ENCODE measurements around the gene RFX1.
"Not testable (repeated sequence)": the region's sequence is repeated elsewhere in the genome, so short reads cannot be mapped to it uniquely, and the experiment has no call there.

The RFX1 gene

DNA sequence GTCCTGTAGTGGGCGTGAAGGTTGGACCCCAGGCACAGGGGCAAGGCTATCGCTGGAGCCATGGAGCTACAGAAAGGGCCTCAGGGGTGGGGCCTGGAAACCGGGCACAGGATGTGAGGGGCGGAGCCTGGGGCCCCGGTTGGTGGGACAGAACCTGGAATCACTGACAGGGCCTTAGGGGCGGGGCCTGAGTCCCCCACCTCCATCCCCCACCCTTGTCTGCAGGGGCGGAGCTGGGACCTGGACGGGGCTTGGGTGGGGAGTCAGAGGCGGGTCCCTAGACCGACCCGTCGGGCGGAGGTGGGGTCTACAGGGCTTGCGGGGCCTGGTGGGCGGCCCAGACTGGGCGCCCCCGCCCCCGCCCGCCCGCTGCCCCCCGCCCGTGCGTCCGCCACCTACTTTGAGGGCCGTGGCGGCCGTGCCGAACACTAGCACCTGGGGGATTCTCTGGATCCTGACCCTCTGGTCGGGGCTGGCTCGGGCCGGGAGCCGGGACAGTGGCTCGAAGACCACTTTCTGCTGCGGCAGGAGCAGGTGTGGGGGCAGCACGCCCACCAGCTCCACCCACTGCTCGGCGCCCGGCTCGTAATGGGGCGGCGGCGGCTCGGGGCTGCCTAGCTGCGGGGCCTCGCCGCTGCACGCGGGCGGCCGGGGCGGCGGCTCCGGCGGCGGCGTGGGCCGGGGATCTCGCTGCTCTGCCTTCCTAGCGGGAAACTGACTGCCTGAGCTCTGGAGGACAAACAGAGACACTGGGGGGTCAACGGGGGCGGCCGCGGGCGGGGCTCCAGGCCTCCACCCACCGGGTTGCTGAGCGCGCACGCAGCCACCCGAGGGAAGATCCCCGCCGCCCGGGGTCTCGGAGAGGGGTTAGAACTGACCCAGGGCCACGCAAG, 27.5 kb downstream of the RFX1 start:
- DNase-seq = no peak

DNA sequence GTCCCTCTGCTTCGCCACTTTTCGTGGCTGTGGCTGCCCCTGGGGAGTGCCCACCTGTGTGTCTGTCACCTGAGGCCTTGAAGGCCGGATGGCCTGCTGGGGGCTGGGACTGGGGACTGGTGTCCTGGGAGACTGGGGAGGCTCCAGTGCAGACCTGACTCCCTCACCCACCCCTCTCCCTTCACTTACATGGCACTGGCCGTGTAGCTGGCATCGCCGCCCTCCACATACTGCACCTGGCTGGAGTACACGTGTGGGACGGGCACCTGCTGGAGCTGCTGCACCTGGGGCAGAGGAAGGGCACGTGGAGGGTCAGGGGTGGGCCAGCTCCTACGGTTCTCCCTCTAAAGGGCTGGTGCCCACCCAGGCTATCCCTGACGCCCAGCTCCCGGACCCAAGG, 28.3 kb downstream of the RFX1 start:
- no peak for DNase-seq

DNA sequence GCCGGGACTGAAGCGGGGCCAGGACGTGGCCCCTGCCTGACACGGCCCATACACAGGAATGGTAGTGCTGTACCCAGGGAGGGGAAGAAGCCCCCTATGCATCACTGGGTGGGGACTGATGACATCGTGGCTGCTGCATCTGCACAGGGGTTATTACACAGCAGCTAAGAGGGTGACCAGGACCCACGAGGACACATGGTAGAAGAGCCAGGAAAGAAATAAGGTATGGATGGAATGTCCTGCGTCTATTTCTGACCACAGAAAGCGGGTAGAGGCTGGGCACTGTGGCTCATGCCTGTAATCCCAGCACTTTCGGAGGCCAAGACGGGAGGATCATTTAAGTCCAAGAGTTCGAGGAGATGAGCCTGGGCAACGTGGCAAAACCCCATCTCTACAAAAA, 29.7 kb downstream of the RFX1 start:
- no peak for DNase-seq

DNA sequence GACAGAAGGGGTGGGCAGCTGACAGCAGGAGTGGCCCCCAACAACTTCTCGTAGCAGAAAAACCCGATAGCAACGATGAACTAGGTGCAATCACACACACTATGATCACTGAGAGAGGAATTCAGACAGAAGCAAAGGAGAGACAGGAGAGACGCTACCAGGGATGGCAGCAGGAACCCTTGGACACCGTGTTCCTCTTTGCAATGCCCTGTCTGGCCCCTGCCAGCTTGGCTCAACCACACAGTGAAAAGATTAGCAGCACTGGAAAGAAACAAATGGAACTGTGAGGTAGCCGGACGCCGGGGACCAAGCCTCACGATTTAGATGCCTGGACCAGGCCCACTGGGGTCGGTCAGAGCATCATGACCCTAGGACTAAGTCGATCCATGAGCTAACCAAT, 30.2 kb downstream of the RFX1 start:
- DNase-seq = no peak

DNA sequence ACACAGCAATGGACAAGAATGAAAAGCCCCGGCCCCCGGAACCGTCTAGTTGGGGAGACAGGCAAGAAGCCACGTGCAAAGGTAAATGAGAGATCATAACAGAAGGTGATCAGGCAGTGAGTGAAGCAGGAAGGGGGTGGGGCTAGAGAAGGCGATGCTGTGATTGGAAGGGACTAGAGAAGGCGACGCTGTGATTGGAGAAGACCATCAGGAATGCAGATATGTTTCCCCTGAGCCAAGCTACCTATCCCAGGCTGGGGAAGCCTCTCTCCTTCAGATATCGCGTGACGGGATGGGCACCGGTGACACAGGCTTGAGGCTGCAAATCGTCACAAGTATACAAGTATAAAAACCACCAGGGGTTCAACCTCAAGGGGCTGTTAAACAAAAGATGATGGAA, 32.0 kb downstream of the RFX1 start:
- DNase-seq = peak; percentile 31

DNA sequence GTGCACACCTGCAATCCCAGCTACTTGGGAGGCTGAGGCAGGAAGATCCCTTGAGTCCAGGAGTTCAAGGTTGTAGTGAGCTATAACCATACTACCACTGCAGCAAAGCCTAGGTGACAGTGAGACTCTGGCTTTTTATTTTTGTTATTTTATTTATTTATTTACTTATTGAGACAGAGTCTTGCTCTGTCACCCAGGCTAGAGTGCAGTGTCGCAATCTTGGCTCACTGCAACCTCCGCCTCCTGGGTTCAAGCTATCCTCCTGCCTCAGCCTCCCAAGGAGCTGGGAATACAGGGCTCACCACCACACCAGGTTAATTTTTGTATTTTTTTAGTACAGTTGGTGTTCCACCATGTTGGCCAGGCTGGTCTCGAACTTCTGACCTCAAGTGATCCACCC, 32.6 kb downstream of the RFX1 start:
- DNase-seq = not testable (repeated sequence)

DNA sequence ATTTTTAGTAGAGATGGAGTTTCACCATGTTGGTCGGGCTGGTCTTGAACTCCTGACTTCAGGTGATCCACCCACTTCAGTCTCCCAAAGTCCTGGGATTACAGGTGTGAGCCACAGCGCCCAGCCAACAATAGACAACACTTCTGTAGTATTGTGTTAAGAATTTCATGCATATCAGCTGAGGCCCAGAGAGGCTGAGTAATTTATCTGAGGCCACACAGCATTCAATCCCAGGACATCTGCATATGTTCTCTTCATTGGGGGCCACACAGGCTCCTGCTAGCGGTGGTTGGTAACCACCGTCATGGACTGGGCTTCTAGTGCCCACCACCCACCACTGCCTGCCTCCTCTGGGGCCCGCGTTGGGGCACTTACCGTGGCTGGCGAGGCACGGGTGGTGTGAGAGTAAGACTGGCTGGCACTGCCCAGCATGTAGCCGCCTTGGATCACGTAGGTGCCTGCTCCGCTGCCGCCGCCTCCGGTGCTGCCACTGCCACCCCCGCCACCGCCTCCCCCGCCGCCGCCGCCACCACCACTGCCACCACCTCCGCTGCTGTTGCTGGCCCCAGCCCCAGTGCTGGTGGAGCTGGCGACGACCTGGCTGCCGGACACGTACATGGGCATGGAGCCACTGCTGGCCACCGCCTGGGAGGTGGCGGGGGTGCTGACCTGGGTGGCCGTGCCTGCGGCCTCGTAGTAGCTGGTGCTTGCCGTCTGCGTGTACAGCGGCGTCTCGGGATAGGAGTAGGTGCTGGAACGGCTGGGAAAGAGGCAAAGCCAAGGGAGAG, 33.6 kb downstream of the RFX1 start:
- no peak for DNase-seq

DNA sequence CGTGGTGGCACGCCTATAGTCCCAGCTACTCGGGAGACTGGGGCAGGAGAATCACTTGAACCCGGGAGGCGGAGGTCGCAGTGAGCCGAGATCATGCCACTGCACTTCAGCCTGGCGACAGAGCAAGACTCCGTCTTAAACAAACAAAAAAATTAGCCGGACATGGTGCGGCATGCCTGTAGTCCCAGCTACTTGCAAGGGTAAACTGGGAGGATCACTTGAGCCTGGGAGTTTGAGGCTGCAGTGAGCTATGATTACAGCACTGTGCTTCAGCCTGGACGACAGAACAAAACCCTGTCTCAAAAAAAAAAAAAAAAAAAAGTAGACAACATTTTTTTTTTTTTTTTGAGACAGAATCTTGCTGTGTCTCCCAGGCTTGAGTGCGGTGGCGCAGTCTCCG, 34.3 kb downstream of the RFX1 start:
- DNase-seq = not testable (repeated sequence)

DNA sequence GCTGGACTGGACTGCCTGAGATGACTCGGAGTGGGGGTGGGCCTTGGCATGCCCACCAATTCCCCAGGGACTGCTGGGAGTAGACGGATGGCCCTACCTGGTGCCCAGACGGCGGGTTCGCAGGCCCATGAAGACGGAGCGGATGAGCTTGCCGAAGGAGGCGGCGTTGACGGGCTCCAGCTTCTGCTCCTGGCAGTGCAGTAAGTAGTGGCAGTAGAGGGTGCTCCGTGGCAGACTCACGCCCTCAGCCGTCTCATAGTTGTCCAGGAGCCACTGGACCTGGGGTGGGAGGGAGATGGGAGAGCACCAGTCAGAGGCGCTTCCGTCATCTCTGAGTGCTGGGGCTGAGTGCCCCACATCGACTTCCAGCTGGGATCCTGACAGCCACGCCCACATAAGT, 36.2 kb downstream of the RFX1 start:
- DNase-seq = no peak

DNA sequence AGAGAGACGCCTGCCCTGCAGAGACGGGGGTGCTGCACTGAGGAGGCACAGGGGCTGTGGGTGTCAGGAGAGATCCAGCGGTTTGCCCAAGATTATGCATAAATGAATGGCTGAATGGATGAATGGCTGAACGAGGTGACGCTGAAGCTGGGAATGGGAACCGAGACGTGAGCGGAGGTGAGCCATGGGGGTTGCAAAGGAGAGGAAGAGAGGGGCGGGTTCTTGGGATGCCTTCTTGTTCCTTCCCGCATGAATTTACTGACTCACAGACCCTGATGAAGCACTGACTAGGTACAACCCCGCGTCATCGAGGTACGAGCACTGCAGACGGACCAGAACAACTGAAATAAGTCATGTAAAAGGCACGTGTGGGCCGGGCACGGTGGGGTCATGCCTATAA, 37.1 kb downstream of the RFX1 start:
- no peak for DNase-seq

DNA sequence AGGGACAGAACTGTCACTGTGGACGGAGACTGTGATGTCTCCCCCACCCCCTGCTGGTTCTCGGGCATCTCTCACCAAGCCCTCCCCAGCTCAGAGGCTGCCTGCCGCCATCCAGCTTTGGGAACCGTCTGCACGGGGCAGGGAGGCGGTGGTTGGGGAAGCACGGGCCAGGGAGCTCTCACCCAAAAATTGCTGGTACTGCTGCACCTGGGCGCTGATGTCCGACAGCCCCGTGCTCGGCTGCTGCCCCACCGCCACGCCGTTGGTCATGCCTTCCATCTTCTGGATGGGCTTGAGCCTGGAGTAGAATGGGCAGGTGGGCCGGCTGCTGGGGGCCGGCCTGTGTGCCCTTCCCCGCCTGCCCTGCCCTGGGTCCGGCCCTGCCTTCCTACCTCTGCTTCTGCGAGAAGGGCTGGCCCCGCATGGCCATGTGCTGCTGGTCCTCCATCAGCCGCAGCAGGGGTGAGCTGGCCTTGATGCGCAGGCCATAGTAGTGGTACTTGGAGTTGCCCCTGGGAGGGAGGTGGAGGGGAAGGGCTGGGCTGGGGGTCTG, 37.7 kb downstream of the RFX1 start:
- no peak for DNase-seq

DNA sequence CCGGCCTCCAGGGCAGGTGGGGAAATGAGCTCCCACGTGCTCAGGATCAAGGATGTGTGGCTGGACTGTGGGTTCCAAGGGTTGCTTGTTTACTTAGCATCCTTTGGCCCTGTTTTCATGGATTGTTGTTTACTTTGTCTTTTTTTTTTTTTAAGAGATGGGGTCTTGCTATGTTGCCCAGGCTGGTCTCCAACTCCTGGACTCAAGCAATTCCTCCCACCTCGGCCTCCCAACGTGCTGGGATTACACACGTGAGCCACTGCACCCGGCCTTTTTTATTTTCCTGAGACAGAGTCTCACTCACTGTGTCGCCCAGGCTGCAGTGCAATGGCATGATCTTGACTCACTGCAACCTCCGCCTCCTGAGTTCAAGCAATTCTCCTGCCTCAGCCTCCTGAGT, 38.9 kb downstream of the RFX1 start:
- DNase-seq = not testable (repeated sequence)

DNA sequence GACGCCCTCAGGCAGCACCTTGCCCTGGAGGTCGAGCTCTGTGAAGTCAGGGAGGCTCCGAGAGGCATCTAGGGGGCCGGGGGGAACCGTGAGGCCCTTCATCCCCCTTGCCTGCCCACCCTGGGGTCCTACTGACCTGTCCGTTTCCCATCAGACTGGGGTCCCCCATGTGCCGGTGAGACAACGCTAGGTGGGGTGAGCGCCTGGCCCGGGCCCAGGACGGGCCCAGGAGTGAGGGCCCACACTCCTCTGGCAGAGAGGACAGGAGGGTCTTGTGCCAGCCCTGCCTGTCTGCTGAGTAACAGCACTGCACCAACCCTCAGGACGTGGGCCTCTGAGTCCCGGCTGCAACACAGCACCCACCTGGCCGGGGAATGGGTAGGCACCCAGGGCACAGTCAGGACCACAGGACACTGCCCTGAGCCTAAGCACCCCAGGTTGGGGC, 39.4 kb downstream of the RFX1 start:
- no peak for DNase-seq

DNA sequence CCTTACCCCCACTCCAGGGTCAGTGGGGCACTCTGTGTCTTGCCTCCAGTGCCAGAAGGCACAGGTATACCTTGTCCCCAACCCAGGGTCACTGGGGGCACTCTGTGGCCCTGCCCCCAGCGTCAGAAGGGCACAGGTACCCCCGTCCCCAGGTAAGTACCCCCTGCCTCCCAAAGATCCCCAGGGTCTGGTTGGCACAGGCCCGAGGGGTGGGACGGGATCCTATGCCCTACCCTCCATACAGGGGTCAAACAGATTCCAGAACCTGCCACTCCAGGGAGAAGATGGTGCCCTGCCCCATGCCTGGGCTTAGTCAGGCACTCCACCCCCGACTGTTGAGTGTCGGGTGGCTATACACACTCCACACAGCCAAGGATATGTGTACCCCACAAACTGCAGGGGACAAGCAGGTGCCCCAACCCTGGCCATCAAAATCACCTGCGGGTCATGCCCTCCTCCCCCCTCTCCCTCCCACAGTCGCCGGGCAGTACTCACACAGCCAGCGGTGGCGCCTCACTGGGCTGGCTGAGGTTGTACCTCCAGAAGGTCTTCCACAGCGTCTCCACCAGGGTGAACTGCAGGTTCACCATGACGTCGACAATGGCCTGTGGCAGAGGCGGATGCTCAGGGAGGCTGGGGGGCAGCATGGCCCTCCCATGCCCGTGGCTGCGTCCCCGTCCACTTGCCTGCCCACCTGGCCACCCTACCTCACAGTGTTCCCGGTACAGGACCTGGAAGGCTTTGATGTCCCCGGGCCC, 40.0 kb downstream of the RFX1 start:
- no peak for DNase-seq

DNA sequence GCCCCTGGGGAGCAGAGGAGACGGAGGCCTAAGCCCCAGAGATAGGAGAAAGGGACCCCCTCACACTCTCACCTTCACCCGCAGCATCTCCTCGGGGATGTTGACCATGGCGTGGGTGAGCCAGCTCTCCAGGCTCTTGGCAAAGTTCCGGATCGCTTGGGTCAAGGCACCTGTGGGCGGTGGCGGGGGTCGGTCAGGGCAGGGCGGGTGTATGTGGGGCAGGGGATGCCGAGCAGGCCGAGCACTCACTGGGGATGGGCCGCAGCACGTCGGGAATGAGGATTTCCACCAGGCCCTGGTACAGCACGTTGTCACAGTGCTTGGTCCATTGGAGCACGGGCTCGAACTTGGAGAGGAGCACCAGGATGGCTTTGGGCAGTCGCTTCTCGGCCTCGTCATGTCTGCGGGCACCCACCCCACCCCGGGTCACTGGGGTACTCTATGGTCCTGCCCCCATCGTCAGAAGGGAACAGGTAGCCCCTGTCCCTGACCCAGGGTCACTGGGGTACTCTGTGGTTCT, 40.7 kb downstream of the RFX1 start:
- DNase-seq = no peak

DNA sequence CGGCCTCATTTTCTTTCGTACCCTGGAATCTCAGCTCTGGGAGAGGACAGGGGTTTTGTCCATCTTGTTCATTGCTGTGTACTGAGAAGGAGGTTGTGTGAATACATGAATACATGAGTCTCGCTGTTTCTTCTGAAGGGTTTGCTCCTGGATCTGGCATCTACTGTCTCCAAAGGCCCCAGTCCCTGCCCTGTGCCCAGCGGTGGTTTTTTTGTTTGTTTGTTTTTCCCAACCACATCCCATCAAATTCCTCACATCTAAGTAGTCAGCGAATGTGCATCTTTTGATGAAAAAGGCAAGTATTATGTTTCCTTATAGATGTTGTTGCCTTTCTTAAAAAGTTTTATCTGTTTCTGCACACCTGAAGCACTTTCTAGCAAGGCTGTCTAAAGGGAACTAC, 41.3 kb downstream of the RFX1 start:
- DNase-seq = no peak

DNA sequence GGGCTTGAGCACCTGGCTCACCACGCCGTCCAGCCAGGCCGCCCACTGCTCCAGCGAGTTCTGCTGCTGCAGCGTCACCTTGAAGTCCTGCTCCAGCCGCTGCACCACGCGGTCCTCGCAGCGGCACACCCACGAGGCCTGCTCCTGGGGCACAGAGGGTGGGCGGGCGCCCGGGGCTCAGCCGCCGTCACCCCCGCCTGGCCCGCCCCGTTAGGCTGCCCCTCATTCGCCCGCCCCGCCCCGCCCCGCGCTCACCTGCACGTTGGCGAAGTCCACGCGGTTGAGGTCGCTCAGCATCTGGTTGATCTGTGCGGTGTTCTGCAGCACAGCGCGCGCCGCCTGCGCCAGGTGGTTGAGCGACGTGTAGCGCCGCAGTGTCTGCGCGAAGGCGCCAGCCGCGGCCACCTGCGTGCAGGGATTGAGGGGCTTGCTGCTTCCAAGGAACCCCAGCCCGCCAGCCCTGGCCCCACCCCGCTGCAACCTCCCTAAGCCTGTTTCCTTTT, 42.5 kb downstream of the RFX1 start:
- DNase-seq = no peak

DNA sequence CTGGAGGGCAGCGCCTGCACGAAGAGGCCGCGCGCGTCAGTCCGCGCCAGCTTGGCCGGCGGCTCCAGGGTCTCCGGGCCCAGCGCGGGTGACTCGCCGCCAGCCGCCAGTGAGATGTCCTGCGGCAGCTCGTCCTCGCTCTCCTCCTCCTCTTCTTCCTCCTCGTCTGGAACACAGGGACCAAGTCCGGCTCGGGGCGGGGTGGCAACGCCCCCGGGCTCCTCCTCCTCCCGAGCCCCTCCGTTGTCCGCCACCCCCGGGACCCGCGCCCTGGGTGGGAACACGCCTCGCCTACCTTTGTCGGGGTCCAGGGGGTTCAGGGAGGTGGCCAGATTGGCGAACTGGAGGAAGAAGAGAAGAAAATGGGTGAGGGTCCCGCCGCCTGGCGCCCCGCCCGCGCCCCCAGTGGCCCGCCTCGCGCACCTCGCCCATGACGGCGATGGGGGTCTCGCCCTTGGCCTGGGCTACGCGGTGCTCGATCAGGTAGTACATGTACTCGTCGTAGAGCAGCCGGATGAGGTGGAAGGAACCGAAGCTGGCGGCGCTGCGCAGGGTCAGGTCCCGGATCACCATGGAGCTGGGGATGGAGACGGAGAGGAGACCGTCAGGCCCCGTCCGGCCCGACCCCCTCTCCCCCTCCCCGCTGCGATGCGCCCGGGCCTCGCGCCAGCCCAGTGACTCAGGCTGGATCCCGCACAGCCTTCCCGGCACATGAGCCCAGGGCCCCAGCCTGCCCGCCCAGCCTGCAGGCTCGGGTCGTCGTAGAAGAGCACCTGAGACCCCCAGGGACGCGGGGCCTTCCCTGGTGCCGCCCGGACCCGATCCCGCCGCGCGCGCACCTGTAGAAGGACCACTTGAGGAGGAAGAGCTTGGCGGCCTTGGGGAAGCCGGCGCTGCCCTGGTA, 43.2 kb downstream of the RFX1 start:
- no peak for DNase-seq

DNA sequence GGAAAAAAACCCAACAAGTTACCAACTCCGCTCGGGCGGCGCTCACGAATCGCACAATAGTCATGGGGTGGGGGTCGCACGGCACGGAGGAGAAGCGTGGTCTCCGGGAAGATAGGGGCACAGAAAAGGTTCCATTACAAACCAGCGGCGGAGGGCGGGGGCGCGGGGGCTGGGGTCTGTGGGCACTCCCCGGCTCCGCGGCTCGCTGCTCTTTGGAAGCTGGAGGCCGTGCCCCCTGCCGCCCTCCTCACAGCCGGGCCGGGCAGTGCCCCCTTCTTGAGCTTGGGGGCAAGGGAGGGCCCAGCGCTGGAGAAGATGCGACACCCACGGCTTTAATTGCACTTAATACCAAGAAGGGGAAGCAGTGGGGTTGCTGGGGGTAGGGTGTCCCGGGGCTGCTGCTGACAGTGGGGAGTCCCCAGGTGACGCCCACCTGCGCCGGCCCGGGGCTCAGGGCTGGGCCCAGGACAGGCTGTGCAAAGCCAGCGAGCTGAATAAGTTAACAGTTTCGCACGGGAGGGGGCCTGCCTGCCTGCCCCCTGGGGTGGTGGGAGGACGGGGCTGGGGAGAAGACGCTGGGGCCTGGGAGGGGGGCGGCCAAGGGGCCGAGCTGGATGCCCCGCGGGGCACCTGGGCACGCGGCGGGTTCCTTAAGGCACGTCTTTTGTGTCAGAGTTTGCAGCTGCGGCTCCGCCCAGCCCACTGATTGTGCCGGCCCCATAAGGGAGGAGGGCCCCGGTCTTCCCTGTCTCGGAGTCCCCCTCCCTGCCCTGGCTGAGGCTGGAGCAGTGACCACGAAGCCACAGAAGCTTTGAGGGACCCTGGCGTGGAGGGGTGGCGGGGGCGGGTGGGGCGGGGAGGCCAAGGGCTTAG, 44.1 kb downstream of the RFX1 start:
- no peak for DNase-seq
